Right lobe of liver (tissue), 6 donors: ENCODE data around the gene SOWAHA. TPM values are rescaled to one million over a fixed set of nuclear protein-coding genes. Genes with fewer than 3 reads are reported as not detected.
A peak's percentile ranks its signal among the peaks of the same experiment; 100 is the strongest.

Experiments used
- ATAC-seq, 4 donors: fragments of 200-7000 bp; cut with Tn5 transposase; one replicate each; pipeline ENCODE4 v1.9.1; 2020; ENCODE audit warnings: mild to moderate bottlenecking in 4 of 4, moderate library complexity in 4 of 4
- DNase-seq, 3 donors: peaks; one replicate each; pipeline ENCODE4 v3.0.0-alpha.2; 2020
- H3K27ac ChIP-seq, 3 donors: fragments of 200-600 bp; one replicate each; pipeline ENCODE4 v1.8.0; 2022
- H3K27me3 ChIP-seq, 2 donors: fragments of 200-600 bp; one replicate each; pipeline ENCODE4 v1.8.0; 2022
- H3K36me3 ChIP-seq, 4 donors: fragments of 200-600 bp; sonication (generic) in 1 of 4; one replicate each; pipeline versions ENCODE4 v1.5.1 to v1.8.0; 2017 to 2022; ENCODE audit warnings: control low read depth in 1 of 4
- H3K4me1 ChIP-seq, 4 donors: fragments of 200-600 bp; sonication (generic) in 1 of 4; one replicate each; pipeline versions ENCODE4 v1.5.1 to v1.8.0; 2017 to 2022; ENCODE audit warnings: control low read depth in 1 of 4
- H3K4me3 ChIP-seq, 3 donors: fragments of 200-600 bp; one replicate each; pipeline ENCODE4 v1.8.0; 2022
- H3K9me3 ChIP-seq, 4 donors: fragments of 200-600 bp; sonication (generic) in 1 of 4; one replicate each; pipeline versions ENCODE4 v1.5.1 to v1.8.0; 2017 to 2022; ENCODE audit warnings: control low read depth in 1 of 4
- POLR2A ChIP-seq: fragments of 450-650 bp; IDR thresholded peaks from one replicate; pipeline ENCODE4 v1.6.1; 2017; ENCODE audit warnings: antibody characterized with exemption, mild to moderate bottlenecking
- WGBS: methylation state at CpG from one replicate; pipeline ENCODE4 v1.1.6; 2018; ENCODE audit warnings: low coverage, low lambda C conversion rate; ENCODE audit not compliant: insufficient coverage; ENCODE audit errors: missing lambda C conversion rate; 5-methylcytosine and 5-hydroxymethylcytosine counted together
- intact Hi-C, 2 donors: fragments of 100-400 bp; cut with DNase I; formaldehyde crosslinking; loops; one replicate each; pipeline versions ENCODE4 v1.11.2 to v1.14.1; 2022
- total RNA-seq, 6 experiments: library from RNA; depleted of rRNA in 2 of 6; stranded (reverse); fragments of >200 nt in 2 of 6; fragmentation: NEBNext Ultra II Directional in 3 of 6; extraction: Animal tissue kit (Norgen Biotek cat#: 25700) in 3 of 6; gene quantifications; one replicate each; pipeline versions ENCODE4 v1.1.0 to v1.2.4, GENCODE V29; 2016 to 2023
- TF ChIP-seq, protein P1 (sequence below), 4 donors: fragments of 200-600 bp in 3 of 4; fragments of 450-650 bp in 1 of 4; IDR thresholded peaks; one replicate each; pipeline versions ENCODE4 v1.5.1 to v1.8.0; 2016 to 2022; ENCODE audit warnings: antibody characterized with exemption in 4 of 4, mild to moderate bottlenecking in 2 of 4
- donor health status: DM: no; HTN: yes; CAD: no.
- donor health status: DM: no; HTN: no; CAD: no.
- donor health status: DM: no; HTN: no; CAD: no.
- donor health status: DM: no; HTN: yes; CAD: no.
- donor health status: DM: no; HTN: yes; CAD: no.

The SOWAHA gene
- total RNA-seq, 6 experiments from 2014 or later = 0.95 to 4.7 (median 1.4) TPM

DNA sequence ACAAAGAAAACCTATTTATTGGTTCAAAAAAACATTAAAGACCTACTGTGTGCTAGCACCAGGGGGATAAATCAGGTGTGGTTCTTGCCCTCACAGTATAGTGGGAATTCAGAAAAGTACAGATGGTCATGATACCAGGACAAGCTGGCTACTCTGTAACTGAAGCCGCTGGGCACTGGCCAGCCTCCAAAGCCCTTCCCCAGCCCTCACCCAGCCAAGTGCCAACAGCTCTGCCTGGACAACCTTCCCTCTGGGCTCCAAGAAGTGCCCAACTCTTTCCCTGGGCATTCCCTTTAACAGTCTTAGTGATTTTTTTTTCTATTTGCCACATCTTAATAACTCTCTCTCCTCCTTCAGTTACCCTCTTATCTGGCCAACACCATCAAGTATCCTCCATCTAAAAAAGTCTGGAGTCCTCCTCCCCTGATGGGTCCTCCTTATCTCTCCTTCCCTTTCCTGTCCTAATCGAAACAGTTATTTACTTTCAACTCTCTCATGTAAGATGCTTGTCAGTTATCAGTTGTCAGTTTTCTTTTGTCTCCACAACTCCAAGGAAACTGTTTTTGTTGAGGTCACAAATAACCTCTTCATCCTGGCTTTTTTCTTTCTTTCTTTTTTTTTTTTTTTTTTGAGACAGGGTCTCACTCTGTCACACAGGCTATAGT lies 22.8 kb upstream of the SOWAHA start:
- ATAC-seq = peak; percentile 81 to 97 (median 92)
- DNase-seq = peak in 2 of 3 donors; percentile 76 to 81

DNA sequence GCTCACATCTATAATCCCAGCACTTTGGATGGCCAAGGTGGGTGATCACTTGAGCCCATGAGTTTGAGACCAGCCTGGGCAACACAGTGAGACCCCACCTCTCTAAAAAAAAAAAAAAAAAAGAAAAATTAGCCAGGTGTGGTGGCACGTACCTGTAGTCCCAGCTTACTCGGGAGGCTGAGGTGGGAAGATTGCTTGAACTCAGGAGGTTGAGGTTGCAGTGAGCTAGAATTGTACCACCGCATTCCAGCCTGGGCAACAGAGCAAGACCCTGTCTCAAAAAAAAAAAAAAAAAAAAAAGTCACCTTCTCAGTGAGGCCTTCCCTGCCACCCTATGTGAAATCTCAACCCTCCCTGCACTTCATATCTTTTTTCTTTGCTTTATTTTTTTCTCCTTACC lies 22.1 kb upstream of the SOWAHA start:
- H3K4me3 ChIP-seq = no peak overlapping the region
- TF ChIP-seq POLR2A = no peak
- TF ChIP-seq, protein P1, sequence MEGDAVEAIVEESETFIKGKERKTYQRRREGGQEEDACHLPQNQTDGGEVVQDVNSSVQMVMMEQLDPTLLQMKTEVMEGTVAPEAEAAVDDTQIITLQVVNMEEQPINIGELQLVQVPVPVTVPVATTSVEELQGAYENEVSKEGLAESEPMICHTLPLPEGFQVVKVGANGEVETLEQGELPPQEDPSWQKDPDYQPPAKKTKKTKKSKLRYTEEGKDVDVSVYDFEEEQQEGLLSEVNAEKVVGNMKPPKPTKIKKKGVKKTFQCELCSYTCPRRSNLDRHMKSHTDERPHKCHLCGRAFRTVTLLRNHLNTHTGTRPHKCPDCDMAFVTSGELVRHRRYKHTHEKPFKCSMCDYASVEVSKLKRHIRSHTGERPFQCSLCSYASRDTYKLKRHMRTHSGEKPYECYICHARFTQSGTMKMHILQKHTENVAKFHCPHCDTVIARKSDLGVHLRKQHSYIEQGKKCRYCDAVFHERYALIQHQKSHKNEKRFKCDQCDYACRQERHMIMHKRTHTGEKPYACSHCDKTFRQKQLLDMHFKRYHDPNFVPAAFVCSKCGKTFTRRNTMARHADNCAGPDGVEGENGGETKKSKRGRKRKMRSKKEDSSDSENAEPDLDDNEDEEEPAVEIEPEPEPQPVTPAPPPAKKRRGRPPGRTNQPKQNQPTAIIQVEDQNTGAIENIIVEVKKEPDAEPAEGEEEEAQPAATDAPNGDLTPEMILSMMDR (IDR thresholded peaks at IDR 0.05) = no peak
- peaks cover 0 to 25% (median 0%) of the 10 kb centered on the region in 4 donors for H3K4me1 ChIP-seq
- H3K27ac ChIP-seq = no peak overlapping the region
- DNase-seq (no peak), ATAC-seq (no peak)
- 82% methylated on average over 3 of the region's 3 CpGs for WGBS
- H3K9me3 ChIP-seq = no peaks in the 10 kb centered on the region
- no peaks in the 10 kb centered on the region for H3K27me3 ChIP-seq
- intact Hi-C loops = no loop called here
- no peaks in the 10 kb centered on the region for H3K36me3 ChIP-seq

More for the DNA sequence above, 22.8 kb upstream of the SOWAHA start:
- H3K27ac ChIP-seq = no peak overlapping the region
- no peak for TF ChIP-seq POLR2A
- TF ChIP-seq, protein P1 (IDR thresholded peaks at IDR 0.05) = no peak
- no peaks in the 10 kb centered on the region for H3K27me3 ChIP-seq
- peaks cover 0 to 25% (median 0%) of the 10 kb centered on the region in 4 donors for H3K4me1 ChIP-seq
- no peak overlapping the region for H3K4me3 ChIP-seq
- no peaks in the 10 kb centered on the region for H3K36me3 ChIP-seq
- 21% methylated on average over 1 of the region's 2 CpGs for WGBS
- H3K9me3 ChIP-seq = no peaks in the 10 kb centered on the region
- intact Hi-C loops = no loop called here

DNA sequence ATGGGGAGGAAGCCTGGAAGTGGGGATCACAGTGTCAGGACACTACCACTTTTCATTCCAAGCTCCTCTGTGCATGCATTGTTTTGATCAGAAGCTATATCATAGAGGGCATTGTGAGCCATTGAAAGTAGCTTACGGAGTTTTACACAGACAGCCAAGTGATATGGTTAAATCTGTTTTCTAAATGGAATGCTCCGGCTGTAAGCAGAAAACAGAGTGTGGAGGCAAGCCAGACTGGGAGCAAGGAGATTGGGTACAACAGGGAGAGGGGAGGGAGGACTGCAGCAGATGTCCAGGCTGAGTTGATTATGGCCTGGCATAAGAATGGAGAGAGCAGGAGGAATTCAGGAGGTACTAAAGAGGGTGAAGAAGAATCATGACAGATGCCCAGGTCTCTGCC lies 15.5 kb upstream of the SOWAHA start:
- intact Hi-C loops = no loop called here
- no peak overlapping the region for H3K27ac ChIP-seq
- DNase-seq = no peak
- ATAC-seq = no peak
- 75% methylated on average over 1 of the region's 2 CpGs for WGBS
- TF ChIP-seq, protein P1 (IDR thresholded peaks at IDR 0.05) = no peak
- no peak for TF ChIP-seq POLR2A
- H3K27me3 ChIP-seq = no peaks in the 10 kb centered on the region
- H3K4me3 ChIP-seq = no peak overlapping the region
- H3K9me3 ChIP-seq = no peaks in the 10 kb centered on the region
- no peaks in the 10 kb centered on the region for H3K36me3 ChIP-seq
- H3K4me1 ChIP-seq = no peaks in the 10 kb centered on the region

DNA sequence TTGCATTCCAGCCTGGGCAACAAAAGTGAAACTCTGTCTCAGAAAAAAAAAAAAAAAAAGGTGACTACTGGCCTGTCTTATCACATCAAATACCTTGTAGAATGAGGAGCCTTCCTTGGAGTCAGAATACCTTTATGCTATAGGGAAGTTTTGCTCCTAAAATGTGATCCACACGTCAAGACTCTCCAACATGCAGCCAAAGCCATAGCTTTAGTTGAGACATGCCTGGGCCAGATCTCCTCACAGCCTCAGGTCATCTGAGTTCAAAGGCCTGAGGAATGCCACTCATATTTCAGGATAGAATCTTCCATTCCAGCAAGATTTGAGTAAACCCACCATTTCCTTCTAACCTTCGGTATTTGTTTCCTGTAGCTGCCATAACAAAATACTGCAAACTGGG lies 13.7 kb upstream of the SOWAHA start:
- Histone ChIP-seq H3K27ac (no peak overlapping the region), H3K9me3 (no peaks in the 10 kb centered on the region), H3K36me3 (no peaks in the 10 kb centered on the region), H3K4me3 (no peak overlapping the region), H3K4me1 (no peaks in the 10 kb centered on the region), H3K27me3 (no peaks in the 10 kb centered on the region)
- TF ChIP-seq POLR2A = no peak
- TF ChIP-seq, protein P1 (IDR thresholded peaks at IDR 0.05) = no peak
- 84% methylated on average over 2 of the region's 2 CpGs for WGBS
- DNase-seq = no peak
- no peak for ATAC-seq
- intact Hi-C loops = no loop called here
